Right kidney (tissue), 1 donor: ENCODE measurements around the gene XPOT.

ENCODE experiments used
- DNase-seq: peaks from one replicate; pipeline ENCODE4 v3.0.0-alpha.2; 2016

XPOT gene

GRCh38 chr12:64418209-64418608 is 14.0 kb downstream of the XPOT start:
- DNase-seq = no peak

DNA sequence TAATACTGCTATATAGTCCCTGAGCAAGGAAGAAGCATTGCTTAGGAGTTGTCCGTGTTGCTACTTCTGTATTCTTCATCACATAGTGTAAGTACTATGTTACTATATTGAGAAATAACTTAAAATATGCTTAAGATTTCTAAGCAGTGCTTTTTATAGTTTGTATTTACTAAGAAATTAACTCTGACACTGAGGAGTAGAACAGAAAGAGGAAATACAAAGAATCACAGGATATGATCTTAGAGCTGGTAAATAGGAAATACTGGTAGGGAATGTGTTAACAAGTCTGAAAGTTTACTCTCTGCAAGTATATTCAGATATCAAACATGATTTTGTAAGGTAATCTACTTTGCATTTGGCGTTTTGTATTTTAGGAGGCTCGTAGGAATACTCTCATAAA is 15.5 kb downstream of the XPOT start:
- no peak for DNase-seq

DNA sequence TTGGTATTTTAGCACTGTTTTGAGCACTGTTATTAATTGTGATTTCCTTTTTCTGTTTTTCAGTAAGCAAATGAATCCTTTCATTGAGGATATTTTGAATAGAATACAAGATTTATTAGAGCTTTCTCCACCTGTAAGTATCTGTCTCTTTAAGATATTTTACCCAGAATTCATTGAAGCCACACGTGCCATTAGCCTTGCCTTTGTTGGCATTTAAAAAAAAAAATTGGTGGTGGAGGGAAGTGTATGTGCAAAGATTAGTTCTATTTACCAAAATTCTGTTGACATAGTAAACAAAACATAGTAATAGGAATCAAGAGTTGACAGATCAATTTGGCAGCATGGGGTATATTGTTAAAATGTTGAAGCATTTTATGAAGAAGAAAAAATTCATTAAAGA is 23.8 kb downstream of the XPOT start:
- DNase-seq = no peak

DNA sequence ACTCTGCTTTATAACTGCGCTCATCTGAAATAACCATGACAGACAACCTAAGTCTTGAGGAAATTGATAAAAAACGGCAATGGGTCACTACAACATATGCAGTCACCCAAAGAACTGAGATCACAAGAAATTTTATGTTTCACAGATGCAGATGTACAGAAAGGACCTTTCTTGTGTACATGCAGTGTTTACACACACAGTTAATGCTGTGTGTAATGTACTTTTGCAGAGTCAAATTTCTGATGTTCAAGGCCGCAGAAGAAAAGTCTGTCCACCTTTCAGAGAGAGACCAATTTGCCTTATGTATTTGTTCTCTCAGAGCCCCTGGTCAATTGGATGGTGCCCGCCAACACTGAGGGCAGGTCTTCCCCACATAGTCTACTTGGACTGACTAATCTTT is 24.8 kb downstream of the XPOT start:
- no peak for DNase-seq

- no peak for DNase-seq
These were observed 26.7 kb downstream of the XPOT start for GRCh38 chr12:64430886-64431285.

DNA sequence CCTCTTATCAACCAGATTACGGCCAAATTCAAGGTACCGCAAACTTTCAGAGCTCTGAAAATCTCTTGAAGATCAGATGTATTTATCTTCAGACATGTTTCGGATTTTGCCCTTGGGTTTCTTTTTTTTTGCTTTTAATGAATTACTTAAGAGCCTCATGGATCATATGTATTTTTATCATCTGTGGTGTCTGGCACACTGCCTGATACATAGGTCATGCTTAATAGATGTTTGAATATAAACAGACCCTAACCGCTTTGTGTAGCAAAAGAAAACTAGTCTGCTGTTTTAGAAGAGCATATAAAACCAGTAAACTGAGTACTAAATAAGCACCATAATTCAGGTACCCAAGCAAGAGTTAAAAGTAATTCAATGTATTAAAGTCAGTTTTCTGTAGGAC is 27.6 kb downstream of the XPOT start:
- DNase-seq = no peak

DNA sequence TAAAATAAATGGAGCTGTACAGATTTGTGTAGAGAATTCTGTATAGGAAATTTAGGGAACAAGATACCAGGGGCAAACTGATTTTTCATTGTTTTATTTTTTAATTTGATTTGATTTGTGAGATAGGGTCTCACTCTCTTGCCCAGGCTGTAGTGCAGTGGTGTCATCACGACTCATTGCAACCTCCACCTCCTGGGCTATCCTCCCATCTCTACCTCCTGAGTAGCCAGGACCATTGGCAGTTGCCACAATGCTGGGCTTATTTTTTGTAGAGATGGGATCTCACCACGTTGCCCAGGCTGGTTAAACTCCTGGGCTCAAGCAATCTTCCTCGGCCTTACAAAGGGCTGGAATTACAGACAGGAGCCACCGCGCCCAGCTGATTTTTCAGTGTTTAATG is 29.7 kb downstream of the XPOT start:
- no peak for DNase-seq

- no peak for DNase-seq
These were observed 35.9 kb downstream of the XPOT start for GRCh38 chr12:64440100-64440499.

DNA sequence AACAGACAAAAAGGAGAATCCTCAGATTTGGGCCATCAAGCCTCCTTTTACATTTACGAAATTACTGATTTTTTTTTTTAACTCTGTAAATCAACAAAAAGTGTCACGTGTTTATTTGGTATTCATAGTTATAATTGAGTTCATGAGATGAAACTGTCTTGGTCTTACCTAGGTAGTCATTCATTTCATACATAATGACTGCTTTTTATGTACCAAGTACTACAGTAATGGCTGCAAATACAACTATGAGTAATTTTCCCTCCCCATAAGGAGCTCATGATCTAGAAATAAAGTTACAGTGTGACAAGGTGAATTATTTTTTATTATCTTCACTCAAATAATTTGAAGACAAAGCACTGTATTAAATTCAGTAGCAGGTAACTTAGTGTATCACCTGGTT is 41.3 kb downstream of the XPOT start:
- no peak for DNase-seq

DNA sequence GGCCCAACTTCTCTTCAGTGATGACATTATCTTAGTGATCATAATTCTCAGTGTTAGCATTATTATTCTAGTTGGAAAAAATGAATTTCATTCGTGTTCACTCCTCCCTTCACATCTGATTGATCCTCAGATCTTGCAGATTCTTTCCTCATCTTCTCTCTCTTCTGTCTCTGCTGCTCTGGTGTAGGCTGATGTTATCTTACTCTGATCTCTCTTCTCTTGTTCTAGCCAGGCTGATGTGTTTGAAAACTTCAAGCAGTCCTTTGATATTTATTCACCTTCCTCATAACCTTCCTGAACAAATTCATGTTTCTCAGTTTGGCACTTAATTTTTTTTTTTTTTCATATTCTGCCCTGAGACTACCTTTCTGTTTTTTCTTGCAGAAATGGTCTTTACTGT is 42.1 kb downstream of the XPOT start:
- DNase-seq = no peak

DNA sequence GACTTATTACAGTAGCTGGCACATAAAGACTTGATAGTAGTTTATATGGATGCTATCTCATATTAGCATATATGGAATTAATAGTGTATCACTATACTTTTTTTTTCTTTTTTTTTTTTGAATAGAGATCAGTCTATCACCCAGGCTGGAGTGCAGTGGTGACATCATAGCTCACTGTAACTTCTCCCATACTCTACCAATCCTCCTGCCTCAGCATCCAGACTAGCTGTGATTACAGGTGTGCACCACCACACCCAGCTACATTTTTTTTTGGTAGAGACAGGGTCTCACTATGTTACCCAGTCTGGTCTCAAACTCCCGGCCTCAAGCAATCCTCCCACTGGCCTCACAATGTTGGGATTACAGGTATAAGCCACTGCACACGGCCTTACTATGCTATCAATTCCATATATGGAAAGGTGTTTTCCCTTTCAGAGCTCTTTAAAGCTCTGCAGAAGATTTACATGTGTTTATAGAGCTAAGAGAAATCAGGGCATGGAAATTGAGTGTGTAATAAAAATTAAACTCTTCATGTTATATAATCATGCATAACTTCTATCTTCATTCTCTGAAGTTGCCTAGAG is 46.0 kb downstream of the XPOT start:
- DNase-seq = no peak

DNA sequence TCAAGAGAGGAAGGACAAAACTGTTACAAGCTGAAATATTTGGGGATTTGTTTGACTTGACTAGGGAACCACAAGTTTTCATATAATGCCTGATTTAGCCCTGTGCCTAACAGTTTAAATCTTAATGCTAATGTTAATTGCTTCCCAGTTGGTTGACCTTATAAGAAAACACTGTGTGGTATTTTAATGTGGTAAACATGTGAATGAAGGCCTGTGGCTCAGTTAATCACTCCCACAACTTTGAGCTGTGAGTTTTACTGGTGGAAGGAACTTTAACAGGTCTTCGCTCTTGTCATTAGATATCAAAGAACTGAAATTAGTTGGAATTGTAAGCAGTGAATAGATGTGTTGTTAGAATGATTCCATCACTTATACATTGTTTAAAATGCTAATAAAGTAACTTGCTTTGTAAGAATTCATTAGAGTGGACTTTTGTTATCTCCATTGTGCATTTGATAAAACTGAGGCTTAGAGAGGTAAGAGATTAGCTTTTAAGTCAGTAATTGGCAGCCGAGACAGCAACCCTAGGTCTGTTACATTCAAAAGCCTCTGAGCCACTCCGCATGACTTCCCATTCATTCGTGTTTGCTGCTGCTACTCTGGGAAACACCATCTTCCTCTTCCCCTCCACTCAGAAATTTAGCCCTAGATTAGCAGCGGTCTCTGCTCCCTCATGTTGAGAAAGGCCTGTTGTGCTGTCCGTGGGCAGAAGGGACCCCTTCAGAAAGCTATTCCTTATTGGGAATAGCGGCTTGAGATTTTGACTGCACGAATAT is 46.7 kb downstream of the XPOT start:
- DNase-seq = peak; percentile 4

GRCh38 chr12:64451687-64452558 is 47.7 kb downstream of the XPOT start, which contains the start of gene TBK1:
TSS of gene TBK1 (plus strand) at chr12:64452120. CDS start at chr12:64455871, 3,751 bp downstream.
- peak; percentile 92 for DNase-seq

DNA sequence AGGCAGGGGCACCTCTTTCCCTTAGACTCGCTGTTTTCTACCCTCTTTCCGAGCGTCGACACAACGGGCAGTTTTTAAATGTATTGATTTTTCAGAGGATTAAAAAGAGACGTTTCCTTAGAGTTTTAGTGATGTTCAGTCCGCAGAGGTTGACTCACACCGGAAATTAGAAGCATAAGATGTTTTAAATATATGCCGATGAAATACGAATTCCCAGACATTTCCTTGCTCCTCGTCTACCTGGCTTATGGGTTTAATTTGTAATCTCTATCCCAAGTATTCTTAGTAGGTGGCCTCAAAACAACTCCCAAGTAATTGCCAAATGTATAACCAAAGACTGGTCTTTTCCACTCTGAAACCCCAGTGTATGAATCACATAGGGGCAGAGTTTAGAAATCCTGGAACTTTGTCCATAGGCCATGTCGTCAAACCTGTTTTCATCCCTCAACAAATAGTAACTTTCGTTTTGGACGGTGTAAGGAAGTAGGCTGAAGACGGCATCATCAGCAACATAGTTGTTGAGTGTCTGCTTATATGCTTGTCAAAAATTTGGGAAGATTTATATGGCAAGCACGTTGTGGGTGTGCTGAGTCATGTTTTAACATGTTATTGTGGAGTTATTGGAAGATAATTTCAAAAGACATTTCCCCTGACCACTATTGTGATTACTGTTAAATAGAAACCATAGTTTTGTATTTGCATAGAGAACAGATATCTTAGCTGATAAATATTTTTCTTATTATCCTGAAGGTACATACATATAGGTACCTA is 48.6 kb downstream of the XPOT start:
- no peak for DNase-seq

- no peak for DNase-seq
These were observed 51.3 kb downstream of the XPOT start for GRCh38 chr12:64455506-64455905.

DNA sequence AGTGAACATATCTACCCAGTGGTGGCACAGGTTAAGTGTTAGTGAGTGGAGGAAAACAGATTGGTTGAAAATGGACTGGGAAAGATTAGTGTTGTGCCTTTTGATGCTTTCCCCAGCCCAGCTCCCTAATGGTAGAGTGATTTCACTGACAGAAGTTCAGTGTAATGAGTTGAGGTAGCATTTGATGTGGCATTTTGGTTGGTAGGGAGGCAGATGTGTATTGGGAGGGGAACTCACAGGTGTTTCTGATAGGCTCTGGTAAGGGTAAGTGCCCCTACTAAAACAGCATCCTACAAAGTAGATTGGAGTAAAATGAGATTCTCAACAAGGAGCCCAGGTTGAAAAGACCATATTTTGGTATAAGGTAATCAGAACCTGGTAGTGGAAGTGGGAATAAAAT is 51.9 kb downstream of the XPOT start:
- no peak for DNase-seq

GRCh38 chr12:64457032-64457431 is 52.8 kb downstream of the XPOT start:
- no peak for DNase-seq

DNA sequence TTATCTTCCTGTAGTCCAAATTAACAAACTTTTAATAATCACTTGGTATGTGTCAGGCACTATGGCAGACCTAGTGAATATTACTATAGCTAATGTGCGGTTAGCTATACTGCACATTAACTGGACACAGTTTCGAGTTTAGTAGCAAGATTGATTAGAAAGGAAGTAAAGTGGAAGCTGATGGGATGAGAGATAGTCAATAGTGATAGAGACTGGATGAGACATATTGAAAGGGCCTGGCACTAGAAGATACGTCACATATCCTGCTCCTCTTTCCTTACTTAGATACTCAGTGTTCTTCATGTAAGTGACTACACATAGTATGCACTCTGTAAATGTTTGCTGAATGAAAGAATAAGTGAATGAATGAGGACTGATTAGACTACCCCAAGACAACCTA is 53.3 kb downstream of the XPOT start:
- no peak for DNase-seq

DNA sequence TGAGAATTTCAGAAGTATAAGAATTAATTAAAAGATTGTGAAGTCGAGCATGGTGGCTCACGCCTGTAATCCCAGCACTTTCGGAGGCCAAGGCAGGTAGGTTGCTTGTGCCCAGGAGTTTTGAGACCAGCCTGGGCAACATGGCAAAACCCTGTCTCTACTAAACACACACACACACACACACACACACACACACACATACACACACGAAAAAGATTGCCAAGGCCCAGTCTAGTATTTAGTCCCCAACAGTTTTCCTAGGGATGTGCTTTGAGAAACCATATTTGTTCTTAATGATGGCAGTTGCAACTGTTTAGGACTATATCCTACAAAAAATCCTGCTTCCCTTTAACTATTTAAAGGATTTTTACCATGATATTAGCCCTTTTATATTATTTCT is 53.7 kb downstream of the XPOT start:
- DNase-seq = no peak

DNA sequence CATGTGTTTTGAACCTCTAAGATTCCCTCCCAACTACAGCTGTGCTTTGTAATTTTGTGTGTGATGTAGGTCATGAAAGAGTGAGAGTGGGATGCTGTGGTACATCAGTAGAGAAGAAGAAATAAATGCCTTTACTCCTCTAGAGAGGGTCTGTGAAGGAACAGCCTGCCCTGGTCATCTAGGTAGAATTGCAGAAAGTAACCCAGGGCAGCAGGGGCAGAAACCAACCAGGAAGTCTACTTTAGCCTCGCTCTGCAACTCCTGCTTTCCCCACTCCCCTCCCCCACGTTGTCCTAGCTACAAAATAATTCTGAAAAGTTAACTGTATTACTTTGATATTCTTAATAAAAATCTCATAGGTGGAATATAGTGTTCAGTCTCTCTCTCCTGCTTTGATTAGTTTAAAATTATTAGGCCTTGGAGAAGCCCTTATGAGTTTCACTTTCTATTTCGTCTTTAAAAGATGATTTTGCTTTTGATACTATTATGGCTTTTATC is 55.3 kb downstream of the XPOT start:
- no peak for DNase-seq

- no peak for DNase-seq
These were observed 57.6 kb downstream of the XPOT start for GRCh38 chr12:64461634-64462414.

- DNase-seq = no peak
These were observed 62.0 kb downstream of the XPOT start for GRCh38 chr12:64466178-64466577.
